ENCODE results near the gene PHACTR3. TPM values are rescaled to one million over a fixed set of nuclear protein-coding genes. Genes with fewer than 3 reads are reported as not detected.

PHACTR3 gene
- total and polyA plus RNA-seq, 2 experiments from 2014 or later: 0.45 to 0.61 TPM

- TF ChIP-seq ZNF331 (CRISPR knock-in tag; IDR thresholded peaks at IDR 0.05; ENCODE audit: low read depth) (no peak), STAT1 (IDR thresholded peaks at IDR 0.05; ENCODE audit: unreplicated experiment) (no peak), CREB1 (CRISPR knock-in tag; IDR thresholded peaks at IDR 0.05; ENCODE audit: low read depth) (no peak), EZH2 (IDR thresholded peaks at IDR 0.05; ENCODE audit: low read depth, unreplicated experiment) (no peak), ZNF114 (CRISPR knock-in tag; IDR thresholded peaks at IDR 0.05) (no peak), ZNF462 (CRISPR knock-in tag; IDR thresholded peaks at IDR 0.05) (no peak)
Observed at GRCh38 chr20:59783641-59784010, 179.3 kb downstream of the PHACTR3 start (continued).

GRCh38 chr20:59784365-59784764, 180.0 kb downstream of the PHACTR3 start:
- H3K4me1 ChIP-seq (ENCODE audit: insufficient read depth): no peaks in the 10 kb centered on the region
- Mint-ChIP-seq H3K4me3 (no peak overlapping the region), H3K4me1 (no peaks in the 10 kb centered on the region), H3K27ac (no peak overlapping the region), H3K27me3 (ENCODE audit: insufficient read depth, low read depth, poor library complexity) (peaks cover 5% of the 10 kb centered on the region), H3K36me3 (ENCODE audit: low read depth) (no peaks in the 10 kb centered on the region), H3K9me3 (no peaks in the 10 kb centered on the region)
- H3F3A ChIP-seq (replicated peaks; ENCODE audit: low read depth): no peaks in the 10 kb centered on the region
- H2AFZ ChIP-seq: no peak overlapping the region
- H3K79me2 ChIP-seq (replicated peaks; ENCODE audit: insufficient read depth): no peaks in the 10 kb centered on the region
- no peaks in the 10 kb centered on the region for H3K36me3 ChIP-seq (ENCODE audit: insufficient read depth)
- no peak for DNase-seq (ENCODE audit: low spot score)
- H3K4me3 ChIP-seq: no peak overlapping the region
- no peak overlapping the region for H3K27ac ChIP-seq (ENCODE audit: low read depth)
- no peak for ATAC-seq
- no peak overlapping the region for H3K4me2 ChIP-seq
- H4K20me1 ChIP-seq (replicated peaks; ENCODE audit: insufficient read depth): no peaks in the 10 kb centered on the region
- no peaks in the 10 kb centered on the region for H3K9me2 ChIP-seq (ENCODE audit: insufficient read depth)
- H3K27me3 ChIP-seq (ENCODE audit: insufficient read depth): no peaks in the 10 kb centered on the region
- TF ChIP-seq EZH2 (IDR thresholded peaks at IDR 0.05; ENCODE audit: low read depth, unreplicated experiment): no peak
- no peak for TF ChIP-seq JUNB (IDR thresholded peaks at IDR 0.05; ENCODE audit: unreplicated experiment)
- TF ChIP-seq CREB1 (CRISPR knock-in tag; IDR thresholded peaks at IDR 0.05; ENCODE audit: low read depth): no peak
- TF ChIP-seq NANOG (IDR thresholded peaks at IDR 0.05; ENCODE audit: borderline replicate concordance): no peak
- no peak for TF ChIP-seq ZNF114 (CRISPR knock-in tag; IDR thresholded peaks at IDR 0.05)
- TF ChIP-seq ETS1 (IDR thresholded peaks at IDR 0.05): no peak
- TF ChIP-seq CTCF (conservative IDR thresholded peaks at IDR 0.05; ENCODE audit: low read depth in 2 of 2): no peak
